ENCODE results near the gene ST8SIA2. TPM values are rescaled to one million over a fixed set of nuclear protein-coding genes. Genes with fewer than 3 reads are reported as not detected.

ST8SIA2 gene
- total and polyA plus RNA-seq, 4 donors: not detected

GRCh38 chr15:92443381-92443780 is 49.7 kb downstream of the ST8SIA2 start (continued):
- TF ChIP-seq CTCF (IDR thresholded peaks at IDR 0.05; ENCODE audit: low read depth, low read length, missing input control) (no peak), FOXA1 (IDR thresholded peaks at IDR 0.05) (no peak), GABPA (IDR thresholded peaks at IDR 0.05 in 1 of 2, conservative IDR thresholded peaks at IDR 0.05 in 1 of 2) (no peak), NR2F2 (IDR thresholded peaks at IDR 0.05) (no peak), RAD21 (IDR thresholded peaks at IDR 0.05) (no peak), YY1 (IDR thresholded peaks at IDR 0.05) (no peak), EGR1 (IDR thresholded peaks at IDR 0.05; ENCODE audit: low read depth in 2 of 2) (no peak), JUND (IDR thresholded peaks at IDR 0.05) (no peak), HNF4A (conservative IDR thresholded peaks at IDR 0.05) (no peak), MAX (IDR thresholded peaks at IDR 0.05) (no peak)

GRCh38 chr15:92444631-92445030 is 51.0 kb downstream of the ST8SIA2 start:
- no peaks in the 10 kb centered on the region for H3K36me3 ChIP-seq (ENCODE audit: control insufficient read depth in 4 of 4, insufficient read depth in 3 of 4, low read depth in 1 of 4, low read length in 3 of 4)
- no peak for DNase-seq (ENCODE audit: low spot score)
- 93% methylated on average over 21 of the region's 21 CpGs for WGBS
- H3K27ac ChIP-seq (ENCODE audit: low read depth in 1 of 2, low read length in 2 of 2): no peak overlapping the region
- TF ChIP-seq HNF4G (IDR thresholded peaks at IDR 0.05): no peak
- no peak for TF ChIP-seq TAF1 (conservative IDR thresholded peaks at IDR 0.05)
- H3K9me3 ChIP-seq (ENCODE audit: control insufficient read depth in 4 of 4, low read length in 3 of 4): no peaks in the 10 kb centered on the region
- H3K4me1 ChIP-seq (ENCODE audit: control insufficient read depth in 4 of 4, insufficient read depth in 4 of 4, low read length in 3 of 4): no peaks in the 10 kb centered on the region
- H3K9ac ChIP-seq (ENCODE audit: low read depth in 1 of 2, low read length in 2 of 2): no peak overlapping the region
- peaks cover 0 to 3% (median 0%) of the 10 kb centered on the region in 4 donors for H3K27me3 ChIP-seq (ENCODE audit: control insufficient read depth in 4 of 4, insufficient read depth in 4 of 4, low read length in 3 of 4)
- H3K4me3 ChIP-seq (ENCODE audit: low read depth in 1 of 3, low read length in 3 of 3): no peak overlapping the region

- 86% methylated on average over 6 of the region's 6 CpGs for WGBS
- Histone ChIP-seq H3K9me3 (ENCODE audit: control insufficient read depth in 4 of 4, low read length in 3 of 4) (no peaks in the 10 kb centered on the region), H3K36me3 (ENCODE audit: control insufficient read depth in 4 of 4, insufficient read depth in 3 of 4, low read depth in 1 of 4, low read length in 3 of 4) (no peaks in the 10 kb centered on the region), H3K9ac (ENCODE audit: low read depth in 1 of 2, low read length in 2 of 2) (no peak overlapping the region), H3K4me3 (ENCODE audit: low read depth in 1 of 3, low read length in 3 of 3) (no peak overlapping the region), H3K4me1 (ENCODE audit: control insufficient read depth in 4 of 4, insufficient read depth in 4 of 4, low read length in 3 of 4) (no peaks in the 10 kb centered on the region), H3K27ac (ENCODE audit: low read depth in 1 of 2, low read length in 2 of 2) (no peak overlapping the region), H3K27me3 (ENCODE audit: control insufficient read depth in 4 of 4, insufficient read depth in 4 of 4, low read length in 3 of 4) (peaks cover 0 to 3% (median 0%) of the 10 kb centered on the region in 4 donors)
- no peak for DNase-seq (ENCODE audit: low spot score)
- TF ChIP-seq SP1 (IDR thresholded peaks at IDR 0.05): no peak
Observed at GRCh38 chr15:92448370-92448769, 54.7 kb downstream of the ST8SIA2 start.

- Histone ChIP-seq H3K9ac (ENCODE audit: low read depth in 1 of 2, low read length in 2 of 2) (no peak overlapping the region), H3K4me1 (ENCODE audit: control insufficient read depth in 4 of 4, insufficient read depth in 4 of 4, low read length in 3 of 4) (no peaks in the 10 kb centered on the region), H3K27me3 (ENCODE audit: control insufficient read depth in 4 of 4, insufficient read depth in 4 of 4, low read length in 3 of 4) (peaks cover 0 to 3% (median 0%) of the 10 kb centered on the region in 4 donors), H3K36me3 (ENCODE audit: control insufficient read depth in 4 of 4, insufficient read depth in 3 of 4, low read depth in 1 of 4, low read length in 3 of 4) (no peaks in the 10 kb centered on the region), H3K9me3 (ENCODE audit: control insufficient read depth in 4 of 4, low read length in 3 of 4) (no peaks in the 10 kb centered on the region), H3K4me3 (ENCODE audit: low read depth in 1 of 3, low read length in 3 of 3) (no peak overlapping the region), H3K27ac (ENCODE audit: low read depth in 1 of 2, low read length in 2 of 2) (no peak overlapping the region)
- no peak for DNase-seq (ENCODE audit: low spot score)
- 72% methylated on average over 2 of the region's 2 CpGs for WGBS
- TF ChIP-seq TAF1 (conservative IDR thresholded peaks at IDR 0.05) (no peak), GABPA (IDR thresholded peaks at IDR 0.05 in 1 of 2, conservative IDR thresholded peaks at IDR 0.05 in 1 of 2) (no peak), HNF4G (IDR thresholded peaks at IDR 0.05) (no peak), YY1 (IDR thresholded peaks at IDR 0.05) (no peak), SP1 (IDR thresholded peaks at IDR 0.05) (no peak), REST (IDR thresholded peaks at IDR 0.05) (no peak), RAD21 (IDR thresholded peaks at IDR 0.05) (no peak), CTCF (IDR thresholded peaks at IDR 0.05; ENCODE audit: low read depth, low read length, missing input control) (no peak), EGR1 (IDR thresholded peaks at IDR 0.05; ENCODE audit: low read depth in 2 of 2) (no peak), FOXA2 (IDR thresholded peaks at IDR 0.05) (no peak), ATF3 (IDR thresholded peaks at IDR 0.05) (no peak), RXRA (IDR thresholded peaks at IDR 0.05) (no peak), HNF4A (conservative IDR thresholded peaks at IDR 0.05) (no peak), FOXA1 (IDR thresholded peaks at IDR 0.05) (no peak)
Observed at GRCh38 chr15:92449476-92449875, 55.8 kb downstream of the ST8SIA2 start.
